NCI-H2107 treated with DMSO at 0.1 percent for 48 hours (cell line): ENCODE results near the gene COX5B.
"Not testable (repeated sequence)": the region's sequence is repeated elsewhere in the genome, so short reads cannot be mapped to it uniquely, and the experiment has no call there.

Source experiments
- DNase-seq: peaks from one replicate; lab custom pipeline; 2025; ENCODE audit not compliant: unreplicated experiment; lab: John Stamatoyannopoulos, UW

COX5B gene

GRCh38 chr2:97672606-97673140 is 26.8 kb downstream of the COX5B start:
- not testable (repeated sequence) for DNase-seq

- DNase-seq, result no peak
Measured at GRCh38 chr2:97673182-97673914, 27.5 kb downstream of the COX5B start.

GRCh38 chr2:97673915-97674283 is 28.0 kb downstream of the COX5B start:
- DNase-seq, result no peak

GRCh38 chr2:97675430-97676113 is 29.7 kb downstream of the COX5B start:
- DNase-seq, result peak; percentile 66

GRCh38 chr2:97676620-97677019 is 30.8 kb downstream of the COX5B start:
- no peak for DNase-seq

GRCh38 chr2:97677480-97677879 is 31.6 kb downstream of the COX5B start:
- DNase-seq, result no peak

GRCh38 chr2:97678298-97678697 is 32.4 kb downstream of the COX5B start:
- DNase-seq, result no peak

- DNase-seq, result not testable (repeated sequence)
Measured at GRCh38 chr2:97687235-97687634, 41.4 kb downstream of the COX5B start.

GRCh38 chr2:97688062-97688827 is 42.4 kb downstream of the COX5B start:
- DNase-seq, result no peak

- no peak for DNase-seq
Measured at GRCh38 chr2:97691166-97691565, 45.3 kb downstream of the COX5B start.

GRCh38 chr2:97693476-97693875 is 47.6 kb downstream of the COX5B start:
- no peak for DNase-seq

- DNase-seq, result no peak
Measured at GRCh38 chr2:97695744-97696143, 49.9 kb downstream of the COX5B start.

- peak; percentile 86 for DNase-seq
Measured at GRCh38 chr2:97697252-97698235, 51.7 kb downstream of the COX5B start.
